ENCODE measurements around the gene LIN37.
"Not testable (repeated sequence)": the region's sequence is repeated elsewhere in the genome, so short reads cannot be mapped to it uniquely, and the experiment has no call there.

LIN37 gene

GRCh38 chr19:35754370-35755130, 6.2 kb downstream of the LIN37 start:
- DNase-seq = no peak

GRCh38 chr19:35755131-35755549, 6.8 kb downstream of the LIN37 start:
- no peak for DNase-seq

GRCh38 chr19:35755550-35756376, 7.4 kb downstream of the LIN37 start:
- no peak for DNase-seq

GRCh38 chr19:35756377-35757230, 8.2 kb downstream of the LIN37 start, which contains the start of gene HSPB6:
Gene HSPB6 (minus strand): TSS chr19:35757029. CDS start chr19:35757008, 21 bp downstream.
- no peak for DNase-seq

DNA sequence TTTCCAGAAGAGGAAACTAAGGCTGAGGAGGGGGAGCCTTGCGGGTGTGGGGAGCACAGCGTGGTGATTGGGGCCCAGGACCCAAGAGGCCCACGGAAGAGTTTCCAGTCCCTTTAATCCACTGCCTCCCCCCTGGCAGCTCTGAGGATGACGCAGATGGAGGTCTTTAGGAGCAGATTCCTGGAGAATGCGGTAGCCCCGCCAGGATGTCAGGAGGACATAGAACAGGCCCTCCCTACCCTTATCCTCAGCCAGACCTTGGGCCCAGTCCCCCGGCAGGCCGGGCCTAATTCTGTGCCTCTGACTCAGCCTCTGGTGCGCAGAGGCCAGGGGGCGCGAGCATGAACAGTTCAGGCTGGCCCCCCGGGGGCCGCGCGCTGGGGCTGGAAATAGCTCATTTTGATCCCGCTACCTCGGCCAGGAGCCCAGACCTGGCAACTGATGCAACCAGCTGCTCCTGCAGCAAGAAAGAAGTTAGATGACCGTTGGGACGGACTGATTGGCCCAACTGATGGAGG, 8.9 kb downstream of the LIN37 start:
- DNase-seq = peak; percentile 89

- DNase-seq = peak; percentile 98
Observed at GRCh38 chr19:35757749-35758608, 9.6 kb downstream of the LIN37 start, which contains the start of gene PROSER3. Gene PROSER3 (plus strand): TSS chr19:35758176. CDS start chr19:35758216, 40 bp downstream.

DNA sequence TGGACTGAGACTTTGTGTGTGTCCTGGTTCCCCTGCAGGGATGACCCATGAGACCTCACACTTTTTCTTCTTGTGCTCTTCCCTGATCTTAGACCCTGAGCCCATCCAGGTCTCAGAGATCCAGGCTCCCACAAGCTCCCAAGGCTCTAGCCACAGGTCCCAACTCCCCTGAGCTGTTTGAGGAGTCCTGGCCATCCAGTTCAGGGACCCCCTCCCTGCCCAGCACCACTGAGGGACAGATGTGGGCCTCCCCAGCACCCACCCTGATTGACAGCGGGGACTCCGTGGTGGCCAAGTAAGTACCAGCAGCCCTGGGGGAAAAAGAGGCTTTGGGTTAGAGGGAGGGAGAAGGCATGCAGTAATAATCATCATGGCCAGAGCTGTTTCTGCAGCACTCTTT, 11.3 kb downstream of the LIN37 start:
- no peak for DNase-seq

GRCh38 chr19:35760711-35761349, 12.5 kb downstream of the LIN37 start:
- no peak for DNase-seq

DNA sequence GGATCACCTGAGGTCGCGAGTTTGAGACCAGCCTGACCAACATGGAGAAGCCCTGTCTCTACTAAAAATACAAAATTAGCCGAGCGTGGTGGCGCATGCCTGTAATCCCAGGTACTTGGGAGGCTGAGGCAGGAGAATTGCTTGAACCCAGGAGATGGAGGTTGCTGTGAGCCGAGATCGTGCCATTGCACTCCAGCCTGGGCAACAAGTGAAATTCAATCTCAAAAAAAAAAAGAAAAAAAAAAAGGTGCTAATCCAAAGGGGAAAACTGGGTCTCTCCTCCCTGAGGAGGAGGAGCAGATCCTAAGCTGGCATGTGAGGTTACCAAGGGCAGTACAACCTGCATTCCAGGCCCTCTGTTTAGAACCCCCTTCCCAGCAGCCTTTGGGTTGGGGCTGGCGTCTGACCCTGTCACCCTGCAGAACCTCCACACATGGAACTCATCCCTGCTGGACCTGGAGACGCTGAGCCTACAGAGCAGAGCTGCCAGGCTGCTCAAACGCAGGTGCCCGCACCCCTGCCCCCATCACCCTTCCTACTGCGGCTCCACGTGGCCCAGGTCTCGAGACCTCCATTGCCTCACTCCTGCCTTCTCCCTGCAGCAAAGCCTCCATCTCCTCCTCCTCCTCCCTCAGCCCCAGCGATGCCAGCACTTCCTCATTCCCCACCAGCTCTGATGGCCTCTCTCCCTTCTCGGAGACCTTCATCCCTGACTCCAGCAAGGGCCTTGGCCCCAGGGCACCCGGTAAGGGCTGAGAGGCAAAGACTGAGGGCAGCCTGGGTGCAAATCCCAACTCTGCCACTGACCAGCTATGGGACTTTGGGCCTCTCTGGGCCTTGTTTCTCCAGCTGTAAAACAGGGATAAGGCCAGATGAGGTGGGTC, 16.3 kb downstream of the LIN37 start:
- DNase-seq = no peak

DNA sequence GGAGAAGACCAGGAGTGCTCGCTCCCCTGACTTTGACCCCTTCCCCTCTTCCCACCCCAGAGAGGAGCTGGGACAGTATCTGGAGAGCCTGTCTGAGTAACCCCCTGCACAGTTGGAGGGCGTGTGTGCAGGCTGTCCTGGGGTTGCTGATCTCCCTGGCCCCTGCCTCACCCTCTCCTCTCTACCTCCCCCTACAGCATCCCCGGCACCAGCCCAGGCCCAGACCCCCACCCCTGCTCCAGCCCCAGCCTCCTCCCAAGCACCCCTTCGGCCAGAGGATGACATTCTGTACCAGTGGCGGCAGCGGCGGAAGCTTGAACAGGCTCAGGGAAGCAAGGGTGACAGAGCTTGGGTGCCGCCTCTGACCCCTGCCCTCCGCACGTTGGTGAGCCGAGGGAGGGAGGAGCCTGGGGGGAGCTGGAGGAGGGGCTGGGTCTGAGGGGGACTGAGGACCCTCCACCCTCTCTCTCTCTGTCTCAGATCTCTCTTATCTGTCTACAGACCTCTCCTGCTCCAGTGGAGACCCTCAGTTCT, 18.3 kb downstream of the LIN37 start:
- DNase-seq = no peak

GRCh38 chr19:35767288-35768081, 19.1 kb downstream of the LIN37 start:
- DNase-seq = no peak

DNA sequence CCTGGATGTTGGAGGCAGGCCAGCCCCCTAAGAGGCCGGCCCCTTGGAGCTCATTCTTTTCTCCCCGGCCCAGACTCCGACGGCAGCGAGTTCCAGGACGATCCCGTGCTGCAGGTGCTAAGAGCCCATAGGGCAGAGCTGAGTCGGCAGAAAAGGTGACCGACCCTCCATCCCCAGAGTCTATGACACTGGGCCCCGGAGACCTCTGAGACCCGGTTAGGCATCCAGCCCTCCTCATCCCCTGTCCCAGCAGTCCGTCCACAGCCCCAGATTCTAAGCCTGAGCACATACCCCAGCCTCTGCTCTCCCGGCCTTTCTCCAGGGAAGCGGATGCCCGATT, 19.7 kb downstream of the LIN37 start:
- DNase-seq = no peak

GRCh38 chr19:35772362-35772761, 24.0 kb downstream of the LIN37 start:
- not testable (repeated sequence) for DNase-seq

DNA sequence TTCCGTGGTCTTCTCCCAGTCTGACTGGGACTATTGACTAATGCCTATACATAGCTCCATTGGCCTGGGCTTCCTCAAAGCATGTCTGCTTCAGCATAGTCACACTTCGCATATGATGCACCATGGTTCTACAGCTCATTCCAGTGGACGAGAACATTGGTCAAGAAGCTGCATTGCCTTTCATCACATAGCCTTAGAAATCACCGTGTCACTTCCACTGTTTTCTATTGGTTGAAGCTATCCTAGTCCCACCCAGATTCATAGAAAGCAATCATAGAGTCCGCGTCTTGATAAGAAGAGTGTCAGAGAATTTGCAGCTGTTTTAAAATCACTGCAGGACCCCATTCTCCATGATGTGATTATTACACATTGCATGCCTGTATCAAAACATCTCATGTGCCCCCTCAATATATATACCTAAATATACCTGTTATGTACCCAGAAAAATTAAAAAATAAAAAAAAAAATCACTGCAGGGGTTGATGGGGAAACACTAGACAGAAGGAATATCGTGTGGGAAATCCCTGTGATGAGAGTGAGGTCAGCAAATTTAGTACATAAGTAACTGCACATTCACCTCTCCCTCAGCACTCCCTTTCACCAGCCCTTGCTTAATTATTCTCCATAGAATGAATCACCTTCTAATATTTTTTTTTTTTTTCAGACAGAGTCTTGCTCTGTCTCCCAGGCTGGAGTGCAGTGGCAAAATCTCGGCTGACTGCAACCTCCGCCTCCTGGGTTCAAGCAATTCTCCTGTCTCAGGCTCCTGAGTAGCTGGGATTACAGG, 24.8 kb downstream of the LIN37 start:
- no peak for DNase-seq

- DNase-seq = no peak
Observed at GRCh38 chr19:35774274-35775045, 26.1 kb downstream of the LIN37 start.

- no peak for DNase-seq
Observed at GRCh38 chr19:35775046-35775297, 26.6 kb downstream of the LIN37 start.

DNA sequence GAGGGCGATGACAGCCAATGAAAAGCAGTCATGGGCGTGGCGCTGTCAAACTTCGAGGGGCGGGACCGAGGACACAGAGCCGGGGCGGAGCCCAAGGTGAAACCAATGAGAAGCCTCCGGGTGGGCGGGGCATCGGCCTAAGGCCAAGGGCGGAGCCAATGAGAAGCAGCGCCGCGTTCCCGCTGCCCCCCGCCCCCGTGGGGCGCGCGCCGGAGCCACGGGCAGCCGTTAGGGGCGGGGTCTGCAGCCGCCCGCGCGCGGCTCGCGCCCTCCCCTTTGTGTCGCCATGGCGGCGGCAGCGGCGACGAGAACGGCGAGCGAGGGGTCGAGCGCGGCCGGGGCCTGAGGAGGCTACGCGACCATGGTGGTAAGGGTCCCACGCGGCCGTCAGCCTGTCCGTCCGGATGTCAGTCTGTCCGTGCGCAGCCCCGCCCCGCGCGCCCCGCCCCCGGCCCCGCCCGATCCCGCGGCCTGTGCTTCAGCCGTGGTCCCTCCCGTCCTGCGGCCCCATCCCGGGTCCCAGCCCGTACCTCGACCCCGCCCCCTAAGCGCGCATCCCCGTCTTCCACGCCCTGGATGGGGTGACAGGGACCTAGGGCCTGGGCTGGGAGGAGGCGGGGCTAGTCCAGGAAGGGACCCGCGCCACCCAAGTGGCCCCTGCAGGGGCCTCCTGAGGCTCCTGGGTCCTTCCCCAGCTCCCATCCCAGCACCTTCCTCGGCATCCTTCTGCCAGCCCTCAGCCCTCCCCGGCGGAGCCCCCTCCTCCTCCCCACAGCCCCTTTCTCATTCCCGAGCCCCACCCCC, 27.1 kb downstream of the LIN37 start, which contains the start of gene ARHGAP33:
TSS of gene ARHGAP33 (plus strand) at position 267 of the 804 bp plus-strand sequence. CDS start at position 362, 95 bp downstream.
- DNase-seq = peak; percentile 95

Data from NCI-H1092 treated with DMSO at 0.1 percent for 48 hours (cell line).